ENCODE measurements around the gene HELZ2. TPM values are rescaled to one million over a fixed set of nuclear protein-coding genes. Genes with fewer than 3 reads are reported as not detected.

Gene HELZ2
- total and polyA plus RNA-seq, 2 donors (not counting 1 experiment from before 2014, with no cell fraction given) = 3.3 to 47.6 TPM

- no peak overlapping the region for H3K4me2 ChIP-seq (ENCODE audit: extremely low read depth, insufficient read depth, low read length)
- H3K27ac ChIP-seq (ENCODE audit: insufficient read depth, low read length) = no peak overlapping the region
- TF ChIP-seq EZH2 (IDR thresholded peaks at IDR 0.05; ENCODE audit: low read length, missing control alignments) = no peak
- TF ChIP-seq CTCF (conservative IDR thresholded peaks at IDR 0.05 in 1 of 2, IDR thresholded peaks at IDR 0.05 in 1 of 2; ENCODE audit: low read depth in 1 of 2, low read length in 2 of 2) = no peak
- H3K4me3 ChIP-seq (replicated peaks in 1 of 4; ENCODE audit: control extremely low read depth in 1 of 4, insufficient read depth in 1 of 4, low read depth in 3 of 4, low read length in 4 of 4) = no peak overlapping the region
- no peaks in the 10 kb centered on the region for H3K9me3 ChIP-seq (ENCODE audit: control insufficient read depth, insufficient read depth, low read depth, low read length)
- peaks cover 27% of the 10 kb centered on the region for H3K36me3 ChIP-seq (ENCODE audit: control insufficient read depth, insufficient read depth, low read length)
- no peaks in the 10 kb centered on the region for H4K20me1 ChIP-seq (ENCODE audit: control insufficient read depth, extremely low read depth, insufficient read depth, low read length)
- H3K27me3 ChIP-seq (ENCODE audit: control insufficient read depth, insufficient read depth, low read length) = no peaks in the 10 kb centered on the region
- no peaks in the 10 kb centered on the region for H3K79me2 ChIP-seq (ENCODE audit: control insufficient read depth, insufficient read depth, low read length)
- H2AFZ ChIP-seq (ENCODE audit: low read length) = no peak overlapping the region
- no peaks in the 10 kb centered on the region for H3K4me1 ChIP-seq (ENCODE audit: control insufficient read depth, extremely low read depth, insufficient read depth, low read length)
- H3K9ac ChIP-seq (ENCODE audit: insufficient read depth, low read length) = no peak overlapping the region
- no peak for DNase-seq (ENCODE audit: low read depth in 2 of 2)
These were observed 9.8 kb downstream of the HELZ2 start for GRCh38 chr20:63564036-63564810.

- Histone ChIP-seq H3K79me2 (ENCODE audit: control insufficient read depth, insufficient read depth, low read length) (no peaks in the 10 kb centered on the region), H3K4me1 (ENCODE audit: control insufficient read depth, extremely low read depth, insufficient read depth, low read length) (no peaks in the 10 kb centered on the region), H3K9me3 (ENCODE audit: control insufficient read depth, insufficient read depth, low read depth, low read length) (no peaks in the 10 kb centered on the region), H3K4me2 (ENCODE audit: extremely low read depth, insufficient read depth, low read length) (no peak overlapping the region), H4K20me1 (ENCODE audit: control insufficient read depth, extremely low read depth, insufficient read depth, low read length) (no peaks in the 10 kb centered on the region), H3K27ac (ENCODE audit: insufficient read depth, low read length) (no peak overlapping the region), H3K9ac (ENCODE audit: insufficient read depth, low read length) (no peak overlapping the region), H3K4me3 (replicated peaks in 1 of 4; ENCODE audit: control extremely low read depth in 1 of 4, insufficient read depth in 1 of 4, low read depth in 3 of 4, low read length in 4 of 4) (no peak overlapping the region), H3K27me3 (ENCODE audit: control insufficient read depth, insufficient read depth, low read length) (no peaks in the 10 kb centered on the region), H2AFZ (ENCODE audit: low read length) (no peak overlapping the region), H3K36me3 (ENCODE audit: control insufficient read depth, insufficient read depth, low read length) (peaks cover 27% of the 10 kb centered on the region)
- DNase-seq (ENCODE audit: low read depth in 2 of 2) = no peak
- no peak for TF ChIP-seq CTCF (conservative IDR thresholded peaks at IDR 0.05 in 1 of 2, IDR thresholded peaks at IDR 0.05 in 1 of 2; ENCODE audit: low read depth in 1 of 2, low read length in 2 of 2)
- no peak for TF ChIP-seq EZH2 (IDR thresholded peaks at IDR 0.05; ENCODE audit: low read length, missing control alignments)
These were observed 10.7 kb downstream of the HELZ2 start for GRCh38 chr20:63563225-63563935.

GRCh38 chr20:63562461-63563224 is 11.4 kb downstream of the HELZ2 start:
- no peak for DNase-seq (ENCODE audit: low read depth in 2 of 2)
- H3K9ac ChIP-seq (ENCODE audit: insufficient read depth, low read length) = no peak overlapping the region
- no peak overlapping the region for H3K4me3 ChIP-seq (replicated peaks in 1 of 4; ENCODE audit: control extremely low read depth in 1 of 4, insufficient read depth in 1 of 4, low read depth in 3 of 4, low read length in 4 of 4)
- H3K9me3 ChIP-seq (ENCODE audit: control insufficient read depth, insufficient read depth, low read depth, low read length) = no peaks in the 10 kb centered on the region
- peaks cover 27% of the 10 kb centered on the region for H3K36me3 ChIP-seq (ENCODE audit: control insufficient read depth, insufficient read depth, low read length)
- no peak for TF ChIP-seq CTCF (conservative IDR thresholded peaks at IDR 0.05 in 1 of 2, IDR thresholded peaks at IDR 0.05 in 1 of 2; ENCODE audit: low read depth in 1 of 2, low read length in 2 of 2)
- no peak for TF ChIP-seq EZH2 (IDR thresholded peaks at IDR 0.05; ENCODE audit: low read length, missing control alignments)
- H4K20me1 ChIP-seq (ENCODE audit: control insufficient read depth, extremely low read depth, insufficient read depth, low read length) = no peaks in the 10 kb centered on the region
- no peak overlapping the region for H2AFZ ChIP-seq (ENCODE audit: low read length)
- no peaks in the 10 kb centered on the region for H3K4me1 ChIP-seq (ENCODE audit: control insufficient read depth, extremely low read depth, insufficient read depth, low read length)
- no peaks in the 10 kb centered on the region for H3K79me2 ChIP-seq (ENCODE audit: control insufficient read depth, insufficient read depth, low read length)
- no peak overlapping the region for H3K27ac ChIP-seq (ENCODE audit: insufficient read depth, low read length)
- H3K27me3 ChIP-seq (ENCODE audit: control insufficient read depth, insufficient read depth, low read length) = no peaks in the 10 kb centered on the region
- H3K4me2 ChIP-seq (ENCODE audit: extremely low read depth, insufficient read depth, low read length) = no peak overlapping the region

Data from fibroblast of lung (primary cell).